ENCODE data around the gene ZMIZ1. TPM values are rescaled to one million over a fixed set of nuclear protein-coding genes. Genes with fewer than 3 reads are reported as not detected.

ZMIZ1 gene
- total RNA-seq, 1 experiment from 2014 or later = 35.8 TPM

GRCh38 chr10:79156334-79157274, 87.8 kb downstream of the ZMIZ1 start:
- Histone ChIP-seq H3K9me3 (ENCODE audit: low read depth, low read length, poor library complexity, severe bottlenecking) (no peaks in the 10 kb centered on the region), H3K36me3 (ENCODE audit: insufficient read depth, low read length, poor library complexity, severe bottlenecking) (no peaks in the 10 kb centered on the region), H3K27ac (ENCODE audit: low read depth, low read length, poor library complexity, severe bottlenecking) (peak overlapping the region; percentile 34), H3K4me3 (ENCODE audit: low read depth, low read length, poor library complexity, severe bottlenecking) (no peak overlapping the region), H3K4me1 (ENCODE audit: insufficient read depth, low read length, poor library complexity, severe bottlenecking) (peaks cover 27% of the 10 kb centered on the region), H3K27me3 (replicated peaks; ENCODE audit: insufficient read depth, low read depth, low read length, poor library complexity) (no peaks in the 10 kb centered on the region)
- no peak for TF ChIP-seq EZH2 (IDR thresholded peaks at IDR 0.05; ENCODE audit: borderline replicate concordance, low read depth, low read length, poor library complexity, severe bottlenecking)
- TF ChIP-seq CTCF (conservative IDR thresholded peaks at IDR 0.05; ENCODE audit: low read depth, low read length) = no peak
- intact Hi-C loops (cut with micrococcal nuclease; ENCODE audit: unreplicated experiment) = no loop called here
- no peak for DNase-seq (ENCODE audit: low spot score)
- no TSS peak for BruUV-seq (replicated peaks)
- CTCF ChIA-PET = no interaction called here
- POLR2A ChIA-PET (ENCODE audit: low non-redundant PET) = no interaction called here

- Histone ChIP-seq H3K27me3 (replicated peaks; ENCODE audit: insufficient read depth, low read depth, low read length, poor library complexity) (no peaks in the 10 kb centered on the region), H3K9me3 (ENCODE audit: low read depth, low read length, poor library complexity, severe bottlenecking) (no peaks in the 10 kb centered on the region), H3K27ac (ENCODE audit: low read depth, low read length, poor library complexity, severe bottlenecking) (peak overlapping the region; percentile 47), H3K4me1 (ENCODE audit: insufficient read depth, low read length, poor library complexity, severe bottlenecking) (peaks cover 18% of the 10 kb centered on the region), H3K36me3 (ENCODE audit: insufficient read depth, low read length, poor library complexity, severe bottlenecking) (no peaks in the 10 kb centered on the region), H3K4me3 (ENCODE audit: low read depth, low read length, poor library complexity, severe bottlenecking) (no peak overlapping the region)
- no peak for DNase-seq (ENCODE audit: low spot score)
- no TSS peak for BruUV-seq (replicated peaks)
- ChIA-PET CTCF (no interaction called here), POLR2A (ENCODE audit: low non-redundant PET) (no interaction called here)
- no peak for TF ChIP-seq EZH2 (IDR thresholded peaks at IDR 0.05; ENCODE audit: borderline replicate concordance, low read depth, low read length, poor library complexity, severe bottlenecking)
- TF ChIP-seq CTCF (conservative IDR thresholded peaks at IDR 0.05; ENCODE audit: low read depth, low read length) = no peak
- intact Hi-C loops (cut with micrococcal nuclease; ENCODE audit: unreplicated experiment) = no loop called here
Observed at GRCh38 chr10:79158004-79158340, 89.2 kb downstream of the ZMIZ1 start.

- TF ChIP-seq EZH2 (IDR thresholded peaks at IDR 0.05; ENCODE audit: borderline replicate concordance, low read depth, low read length, poor library complexity, severe bottlenecking) = no peak
- TF ChIP-seq CTCF (conservative IDR thresholded peaks at IDR 0.05; ENCODE audit: low read depth, low read length) = no peak
- POLR2A ChIA-PET (ENCODE audit: low non-redundant PET) = no interaction called here
- H3K9me3 ChIP-seq (ENCODE audit: low read depth, low read length, poor library complexity, severe bottlenecking) = no peaks in the 10 kb centered on the region
- H3K36me3 ChIP-seq (ENCODE audit: insufficient read depth, low read length, poor library complexity, severe bottlenecking) = no peaks in the 10 kb centered on the region
- CTCF ChIA-PET = no interaction called here
- intact Hi-C loops (cut with micrococcal nuclease; ENCODE audit: unreplicated experiment) = no loop called here
- H3K27ac ChIP-seq (ENCODE audit: low read depth, low read length, poor library complexity, severe bottlenecking) = peak overlapping the region; percentile 47
- no peaks in the 10 kb centered on the region for H3K27me3 ChIP-seq (replicated peaks; ENCODE audit: insufficient read depth, low read depth, low read length, poor library complexity)
- DNase-seq (ENCODE audit: low spot score) = no peak
- peaks cover 18% of the 10 kb centered on the region for H3K4me1 ChIP-seq (ENCODE audit: insufficient read depth, low read length, poor library complexity, severe bottlenecking)
- no TSS peak for BruUV-seq (replicated peaks)
- no peak overlapping the region for H3K4me3 ChIP-seq (ENCODE audit: low read depth, low read length, poor library complexity, severe bottlenecking)
Observed at GRCh38 chr10:79158402-79159097, 89.8 kb downstream of the ZMIZ1 start.
